GM10847 (cell line): Measurements from ENCODE around the gene ESRRB.

ENCODE experiments used
- POLR2A ChIP-seq: IDR thresholded peaks from 2 replicates; pipeline ENCODE4 v1.6.1; 2011; ENCODE audit not compliant: insufficient read length; ENCODE audit errors: extremely low read depth

ESRRB gene

DNA sequence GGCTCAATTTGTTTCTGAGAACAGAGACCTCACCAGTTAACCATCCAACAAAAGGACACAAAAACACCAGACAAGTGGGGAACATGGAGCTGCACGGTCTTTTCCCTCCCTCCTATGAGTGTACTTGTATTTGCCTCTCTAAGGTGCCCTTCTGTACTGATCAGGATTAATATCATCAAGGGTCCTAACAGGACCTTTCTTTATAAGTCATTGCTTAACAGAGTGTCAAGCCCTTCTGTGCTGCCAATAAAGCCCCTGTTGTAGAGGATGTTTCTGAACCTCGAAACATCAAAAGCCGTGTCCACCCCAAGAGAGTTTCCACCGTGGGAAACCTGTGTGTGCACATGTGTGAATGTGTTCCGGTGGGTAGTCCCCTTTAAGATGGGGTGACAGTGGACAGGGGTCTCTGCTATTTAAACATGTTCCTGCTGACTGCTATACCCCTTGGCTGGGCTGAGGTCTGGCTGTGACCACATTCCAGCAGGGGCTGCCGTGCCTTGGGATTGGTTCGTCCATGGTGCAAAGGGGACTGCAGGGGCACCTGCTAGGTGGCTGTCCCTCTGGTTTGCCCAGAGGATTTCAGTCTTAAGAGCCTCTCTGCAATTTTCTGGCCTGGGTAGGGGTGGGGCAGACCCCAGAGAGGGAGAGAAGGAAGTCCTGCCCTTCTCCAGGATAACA, 6.0 kb downstream of the ESRRB start:
- no peak for TF ChIP-seq POLR2A

- TF ChIP-seq POLR2A = no peak
Observed at GRCh38 chr14:76382495-76382832, 6.5 kb downstream of the ESRRB start.

DNA sequence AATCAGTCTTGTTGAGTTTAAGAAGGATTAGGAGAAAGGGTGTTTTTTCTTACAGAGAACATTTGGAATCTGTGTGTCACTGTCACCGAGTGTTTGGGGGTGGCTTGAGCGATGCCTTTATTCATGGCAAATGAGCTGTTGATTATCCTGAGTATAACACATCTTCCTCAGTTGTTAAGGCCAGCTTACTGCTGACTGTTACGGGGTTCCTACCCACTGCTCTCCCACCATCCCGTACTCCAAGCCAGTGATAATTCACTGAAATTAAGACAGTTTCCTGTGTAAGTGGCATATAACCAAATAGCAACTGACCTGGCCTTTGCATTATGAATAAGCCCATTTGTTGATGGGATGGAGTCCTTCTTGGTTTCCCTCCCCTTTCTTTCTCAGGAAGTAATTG, 9.5 kb downstream of the ESRRB start:
- TF ChIP-seq POLR2A = no peak

DNA sequence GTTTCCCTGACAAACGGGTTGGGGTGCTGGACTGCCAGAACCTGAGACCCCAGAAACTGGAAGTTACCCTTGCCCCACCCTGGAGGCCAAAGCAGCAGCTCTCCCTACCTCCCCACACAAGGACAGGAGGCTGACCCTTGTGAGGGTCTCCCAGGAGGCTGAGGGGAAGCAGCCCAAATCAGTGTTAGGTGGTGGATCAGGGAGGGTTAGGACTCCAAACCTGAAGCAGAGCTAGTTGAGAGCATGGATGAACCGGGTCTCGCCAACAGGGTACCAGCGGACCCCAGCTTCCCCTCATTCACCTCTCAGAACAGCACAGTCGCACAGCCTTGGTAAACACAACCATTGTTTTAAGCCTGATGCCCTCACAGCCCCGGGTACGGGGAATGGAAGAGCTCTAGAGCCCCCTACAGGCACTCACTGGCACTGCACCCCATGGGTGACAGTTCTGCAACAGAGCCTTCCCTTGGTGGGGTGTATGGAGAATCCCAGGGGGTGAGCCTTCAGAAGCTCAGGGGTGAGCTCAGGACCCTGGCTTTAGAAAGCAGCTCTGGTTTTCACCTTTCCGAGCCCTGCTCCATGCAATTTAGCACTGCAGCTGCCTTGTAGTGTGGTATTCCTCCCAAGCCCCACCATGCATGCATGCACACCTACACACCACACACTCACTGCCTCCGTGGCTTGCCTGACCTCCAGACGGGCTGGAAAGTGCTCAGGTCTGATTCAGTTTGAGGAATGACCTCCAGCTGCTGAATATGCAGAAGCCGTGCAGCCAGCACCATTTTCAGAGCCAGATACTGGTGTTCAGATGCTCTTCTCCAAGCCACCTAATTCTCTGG, 11.2 kb downstream of the ESRRB start:
- TF ChIP-seq POLR2A = no peak

- no peak for TF ChIP-seq POLR2A
Observed at GRCh38 chr14:76389841-76390240, 13.9 kb downstream of the ESRRB start.

- no peak for TF ChIP-seq POLR2A
Observed at GRCh38 chr14:76390621-76391020, 14.7 kb downstream of the ESRRB start.

- TF ChIP-seq POLR2A = no peak
Observed at GRCh38 chr14:76391981-76392690, 16.2 kb downstream of the ESRRB start.

DNA sequence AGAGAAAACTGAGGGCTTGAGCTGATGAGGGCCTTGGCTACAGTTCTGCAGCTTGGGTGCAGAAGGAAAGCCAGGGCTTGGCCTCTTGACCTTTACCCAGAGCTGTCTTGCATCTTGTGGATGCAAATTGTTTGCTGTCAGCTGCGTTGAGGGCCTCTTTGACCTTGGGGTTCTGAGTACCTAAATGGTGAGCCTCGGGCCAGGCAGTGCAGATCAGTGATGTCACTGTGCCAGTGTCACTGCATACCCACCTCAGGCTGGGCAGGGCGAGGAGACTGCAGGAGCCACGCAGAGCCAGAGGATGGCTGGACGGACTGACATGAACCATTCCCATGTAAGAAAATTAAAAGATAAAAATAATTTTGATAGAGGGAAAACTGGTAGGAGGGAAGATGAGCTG, 18.6 kb downstream of the ESRRB start:
- TF ChIP-seq POLR2A = no peak

GRCh38 chr14:76395161-76395560, 19.2 kb downstream of the ESRRB start:
- TF ChIP-seq POLR2A = no peak

DNA sequence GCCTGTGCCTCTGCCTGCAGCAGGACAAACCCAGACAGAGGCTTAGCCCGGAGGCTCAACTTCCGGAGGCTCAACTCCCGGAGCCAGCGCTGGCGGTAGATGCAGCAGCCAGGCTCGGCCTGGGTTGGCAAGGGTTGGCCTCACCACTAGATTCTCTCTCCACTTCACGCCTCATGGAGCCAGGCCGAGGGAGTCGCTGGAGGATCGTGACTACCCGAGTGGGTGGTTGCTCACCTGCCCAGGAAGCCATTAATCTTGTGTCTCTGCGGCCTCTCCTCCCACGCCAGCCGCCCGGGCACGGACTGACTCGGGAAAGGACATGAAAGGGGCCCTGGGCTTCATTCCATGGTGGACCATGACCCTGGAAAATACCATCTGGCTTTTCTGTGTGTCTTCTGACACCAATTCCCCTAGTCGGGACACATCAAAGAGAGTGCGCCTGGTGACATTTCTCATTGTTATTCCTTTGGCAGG, 20.8 kb downstream of the ESRRB start:
- no peak for TF ChIP-seq POLR2A

DNA sequence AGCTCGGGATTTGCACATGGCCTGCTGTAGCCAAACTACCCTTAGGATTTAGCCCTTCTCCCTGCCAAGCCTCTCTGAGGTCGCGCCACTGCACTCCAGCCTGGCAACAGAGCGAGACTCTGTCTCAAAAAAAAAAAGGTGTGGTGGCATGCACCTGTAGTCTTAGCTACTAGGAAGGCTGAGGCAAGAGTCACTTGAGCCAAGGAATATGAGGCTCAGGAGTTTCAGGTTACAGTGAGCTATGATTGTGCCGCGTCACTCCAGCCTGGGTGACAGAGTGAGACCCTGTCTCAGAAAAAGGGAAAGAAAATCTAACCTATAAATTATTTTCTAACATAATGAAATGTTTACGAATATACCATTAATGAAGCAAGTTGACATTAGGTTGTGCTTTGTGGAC, 29.7 kb downstream of the ESRRB start:
- TF ChIP-seq POLR2A = no peak

DNA sequence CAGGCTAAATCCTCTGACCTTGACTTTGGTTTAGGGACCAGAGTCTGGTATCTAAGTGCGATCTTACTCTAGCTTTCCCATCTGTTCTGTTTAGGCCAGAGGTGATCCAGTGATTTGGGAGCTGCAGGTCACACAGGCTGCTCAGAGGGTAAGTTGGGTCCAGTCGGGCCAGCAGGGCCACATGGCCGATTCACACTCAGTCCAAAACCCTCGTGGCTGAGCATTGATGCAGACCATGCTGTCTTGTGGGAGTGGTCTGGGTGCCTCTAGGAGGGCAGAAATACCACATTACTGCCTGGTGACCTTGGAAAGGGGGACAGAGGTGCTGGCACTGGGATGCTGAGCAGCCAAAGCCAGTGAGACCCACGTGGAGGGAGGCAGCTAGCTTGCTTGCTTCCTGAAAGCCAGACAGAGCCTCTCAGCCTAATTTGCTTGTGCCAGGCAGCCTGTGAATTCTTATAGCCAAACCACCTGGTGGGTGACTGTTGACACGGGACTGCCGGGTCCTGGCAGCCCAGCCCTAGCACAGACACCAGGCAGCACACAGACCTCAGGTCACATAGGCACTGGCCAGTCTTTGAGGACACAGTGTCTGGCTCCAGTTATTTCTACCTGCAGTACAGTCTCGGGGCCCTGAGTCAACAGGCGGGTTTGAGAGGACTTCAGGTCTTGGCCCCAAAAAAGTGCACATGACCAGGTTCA, 31.7 kb downstream of the ESRRB start:
- no peak for TF ChIP-seq POLR2A

- no peak for TF ChIP-seq POLR2A
Observed at GRCh38 chr14:76408877-76409276, 32.9 kb downstream of the ESRRB start.

DNA sequence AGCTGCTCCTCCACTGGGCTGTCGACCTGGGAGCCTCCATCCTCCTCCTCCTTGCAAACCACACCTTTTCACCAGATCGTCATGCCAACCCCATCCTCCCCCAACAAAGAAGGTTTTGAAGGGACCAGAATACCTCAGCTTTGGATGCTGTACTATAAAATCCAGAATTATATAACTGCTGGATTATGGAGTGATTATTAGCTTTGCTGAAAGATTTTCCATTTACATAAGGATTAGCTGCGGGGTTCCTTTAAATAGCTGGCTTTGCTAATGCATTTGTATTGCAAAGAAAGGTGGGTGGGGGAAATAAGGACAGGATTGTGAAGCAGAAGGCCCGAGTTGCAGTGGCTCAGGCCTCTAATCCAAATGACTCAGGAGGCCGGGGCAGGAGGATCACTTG, 36.6 kb downstream of the ESRRB start:
- no peak for TF ChIP-seq POLR2A
